ENCODE results near the gene ANKRD55.
"Not testable (repeated sequence)": the region's sequence is repeated elsewhere in the genome, so short reads cannot be mapped to it uniquely, and the experiment has no call there.

The ANKRD55 gene

DNA sequence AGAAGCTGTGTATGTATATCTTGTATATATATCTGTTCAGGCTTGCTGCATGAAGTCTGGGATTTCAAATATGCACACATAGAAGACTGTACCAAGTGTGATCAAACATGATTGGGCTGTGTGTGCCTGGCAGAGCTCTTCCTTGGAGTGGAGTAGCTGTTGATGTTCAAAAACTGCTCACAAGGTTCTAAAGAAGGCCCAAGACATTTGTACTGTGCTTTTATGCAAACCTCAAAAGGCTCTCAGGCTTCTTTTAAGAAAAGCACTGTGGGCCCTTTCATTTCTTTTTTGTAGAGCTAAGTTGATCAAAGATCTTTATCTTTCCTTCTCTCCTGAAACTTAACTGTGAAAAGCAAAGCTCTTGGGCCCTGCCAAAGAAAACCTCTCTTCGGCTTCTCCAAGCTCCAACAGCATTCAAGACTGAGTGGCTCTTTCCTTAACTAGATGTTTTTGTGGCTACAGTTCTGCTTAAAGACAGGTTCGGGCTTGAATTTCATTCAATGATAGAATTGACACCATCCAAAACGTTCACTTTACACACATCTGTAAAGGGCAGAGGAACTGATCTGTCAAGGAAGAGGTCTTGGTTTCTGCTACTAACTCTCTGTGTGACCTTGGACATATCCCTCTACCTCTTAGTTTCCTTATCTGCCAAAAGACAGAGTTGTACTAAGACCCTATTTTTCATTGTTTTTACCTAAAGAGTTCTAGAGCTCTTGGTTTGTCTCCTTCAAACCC is 132.5 kb downstream of the ANKRD55 start:
- DNase-seq = no peak

DNA sequence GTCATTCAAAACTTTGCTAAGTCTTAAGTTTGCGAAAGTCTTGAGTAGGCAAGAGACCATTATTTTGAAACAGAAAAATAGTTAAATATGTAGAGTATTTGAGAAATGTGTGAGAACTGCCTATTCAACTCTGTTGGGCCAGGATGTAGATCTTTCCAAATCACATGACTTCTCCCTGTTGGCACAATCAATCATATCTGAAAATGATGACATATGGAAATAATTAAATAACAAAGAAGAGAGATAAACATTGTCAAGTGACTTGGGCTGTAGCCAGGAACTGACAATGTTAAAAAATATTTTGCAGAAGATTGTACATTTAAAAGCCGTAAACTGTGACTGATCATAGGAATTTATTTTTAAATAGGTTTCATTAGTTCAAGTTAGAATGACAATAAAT is 133.8 kb downstream of the ANKRD55 start:
- no peak for DNase-seq

DNA sequence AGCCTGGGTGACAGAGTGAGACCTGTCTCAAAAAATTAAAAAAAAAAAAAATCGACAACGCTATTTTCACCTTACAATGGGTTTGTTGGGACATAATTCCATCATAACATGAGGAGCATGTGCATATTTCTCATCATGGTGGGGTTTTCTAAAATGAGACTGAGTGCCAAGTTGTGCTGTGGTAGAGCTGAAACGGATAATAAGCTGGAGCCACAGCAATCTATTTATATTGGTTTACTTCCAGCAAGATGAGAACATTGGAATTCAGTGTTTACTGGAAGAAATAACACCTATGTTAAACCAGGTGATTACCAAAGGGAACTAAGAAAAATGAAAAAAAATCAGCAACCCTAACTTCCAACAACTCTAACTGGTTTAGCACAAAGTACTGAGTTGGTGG is 136.1 kb downstream of the ANKRD55 start:
- DNase-seq = no peak

GRCh38 chr5:56095579-56096102 is 137.5 kb downstream of the ANKRD55 start:
- no peak for DNase-seq

GRCh38 chr5:56094579-56095361 is 138.4 kb downstream of the ANKRD55 start:
- DNase-seq = peak; percentile 70 to 81

- no peak for DNase-seq
Observed at GRCh38 chr5:56093970-56094369, 139.2 kb downstream of the ANKRD55 start.

GRCh38 chr5:56092115-56092514 is 141.0 kb downstream of the ANKRD55 start:
- peak in 1 of 2 experiments; percentile 30 for DNase-seq

DNA sequence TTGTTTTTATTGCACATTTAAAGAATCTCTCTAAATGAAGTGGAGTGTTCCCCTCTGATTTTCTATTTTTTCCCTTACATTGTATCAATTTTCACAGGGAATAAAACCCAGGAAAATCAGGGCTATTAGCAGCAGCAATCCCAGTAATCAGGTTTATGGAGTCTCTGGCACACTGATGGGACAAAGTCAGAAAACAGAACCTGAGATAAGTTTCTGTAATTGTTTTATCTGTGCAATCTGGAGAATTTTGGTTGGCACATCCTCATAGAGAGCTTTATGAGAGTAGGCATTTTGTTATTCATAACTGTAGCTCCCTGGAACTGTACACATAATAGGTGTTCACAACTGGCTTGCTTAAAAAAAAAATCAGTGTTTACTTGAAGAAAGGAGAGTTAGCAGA is 141.5 kb downstream of the ANKRD55 start:
- no peak for DNase-seq

GRCh38 chr5:56090793-56091460 is 142.2 kb downstream of the ANKRD55 start:
- DNase-seq = no peak

DNA sequence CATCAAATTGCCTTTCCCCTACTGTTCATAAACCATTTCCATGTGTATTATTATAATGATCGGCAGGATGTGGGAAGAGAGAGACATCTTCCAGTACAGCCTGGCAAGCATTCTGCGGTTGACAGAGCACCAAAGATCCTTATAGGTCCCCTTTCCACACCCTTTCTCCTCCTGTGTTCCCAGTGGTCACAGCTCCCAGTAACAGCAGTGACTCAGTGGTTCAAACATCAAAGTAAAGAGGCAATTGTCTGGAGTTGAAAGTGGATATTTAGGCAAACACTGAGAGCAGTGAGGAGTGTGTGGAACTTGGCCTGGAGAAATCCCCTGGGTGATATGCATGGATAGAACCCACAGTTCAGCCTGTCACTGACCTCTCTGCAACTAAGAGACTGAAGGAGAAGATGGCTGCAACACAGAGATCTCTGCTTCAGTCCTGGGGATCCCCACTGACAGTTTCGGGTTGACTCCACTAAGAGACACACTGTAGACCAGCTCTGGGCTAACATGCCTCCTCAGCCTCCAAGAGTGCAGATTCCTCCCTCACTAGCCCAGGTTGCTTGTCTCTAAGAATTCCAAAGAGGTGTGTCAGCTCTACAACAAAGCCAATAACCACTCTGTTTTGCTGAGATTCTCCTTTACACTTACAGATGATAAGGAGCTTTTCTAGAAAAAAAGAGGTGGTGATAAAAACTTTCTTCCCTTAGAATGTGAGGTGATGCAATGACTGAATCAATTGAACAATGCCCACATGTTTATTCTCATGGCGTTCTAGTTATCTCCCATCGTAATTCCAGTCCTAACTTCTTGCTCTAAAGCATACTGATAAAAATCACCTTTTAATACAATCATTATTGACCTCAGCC is 143.9 kb downstream of the ANKRD55 start:
- DNase-seq = no peak

GRCh38 chr5:56088431-56088949 is 144.6 kb downstream of the ANKRD55 start:
- DNase-seq = no peak

GRCh38 chr5:56085193-56085592 is 147.9 kb downstream of the ANKRD55 start:
- DNase-seq = no peak

GRCh38 chr5:56083286-56083854 is 149.8 kb downstream of the ANKRD55 start:
- no peak for DNase-seq

GRCh38 chr5:56081053-56081642 is 152.0 kb downstream of the ANKRD55 start:
- DNase-seq = not testable (repeated sequence)

DNA sequence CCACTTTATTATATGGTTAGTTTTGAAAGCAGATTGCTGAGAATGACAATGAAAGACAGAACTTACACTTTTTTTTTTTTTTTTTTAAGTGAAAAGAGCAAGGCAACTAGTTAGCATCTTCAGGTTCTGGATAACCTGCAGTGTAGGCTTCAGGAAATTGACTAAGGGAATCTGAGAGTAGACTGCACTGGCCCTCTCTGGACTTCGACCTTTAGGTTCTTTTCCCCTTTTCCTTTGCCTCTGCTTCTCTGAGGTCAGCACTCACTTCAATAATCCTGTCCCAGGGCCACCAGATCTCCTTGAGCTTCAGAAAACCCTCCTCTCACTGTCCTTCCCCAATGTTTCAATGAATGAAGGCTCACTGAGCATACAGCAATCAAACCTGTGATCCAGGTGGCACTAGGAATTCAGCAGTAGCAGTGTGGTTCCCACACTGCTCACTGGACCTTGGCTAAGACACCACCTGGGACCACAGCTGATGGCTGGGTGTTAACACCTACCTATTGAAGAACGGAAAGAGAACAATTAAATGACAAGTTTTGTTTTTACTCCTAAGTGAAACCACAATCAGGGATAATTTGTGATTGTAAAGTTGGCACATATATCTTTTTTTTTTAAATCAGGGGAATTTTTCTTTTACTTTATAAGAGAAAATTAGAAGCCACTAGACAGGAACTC is 152.6 kb downstream of the ANKRD55 start:
- no peak for DNase-seq

GRCh38 chr5:56079157-56079500 is 154.0 kb downstream of the ANKRD55 start:
- not testable (repeated sequence) for DNase-seq

- no peak for DNase-seq
Observed at GRCh38 chr5:56078278-56079156, 154.6 kb downstream of the ANKRD55 start.

DNA sequence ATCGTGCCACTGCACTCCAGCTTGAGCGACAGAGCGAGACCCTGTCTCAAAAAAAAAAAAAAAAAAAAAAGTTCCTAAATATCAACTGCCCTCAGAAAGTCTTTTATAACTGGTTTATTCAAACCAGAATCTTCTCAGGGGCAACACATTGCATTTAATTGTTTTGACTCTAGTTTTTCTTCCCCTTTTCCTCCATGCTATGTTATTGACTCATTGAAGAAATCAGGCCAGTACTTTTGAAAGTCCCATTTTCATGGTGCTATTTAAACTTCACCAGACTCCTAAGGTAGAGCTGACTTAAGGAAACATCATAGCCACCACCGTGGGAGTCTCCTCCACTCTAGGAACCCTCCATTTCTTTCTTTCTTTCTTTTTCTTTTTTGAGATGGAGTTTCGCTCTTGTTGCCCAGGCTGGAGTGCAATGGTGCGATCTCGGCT is 155.3 kb downstream of the ANKRD55 start:
- DNase-seq = no peak

- no peak for DNase-seq
Observed at GRCh38 chr5:56076486-56076885, 156.6 kb downstream of the ANKRD55 start.

- DNase-seq = no peak
Observed at GRCh38 chr5:56075361-56075760, 157.8 kb downstream of the ANKRD55 start.

Measured in stimulated activated CD4-positive, alpha-beta T cell treated with anti-CD3 and anti-CD28 coated beads, Interleukin-4, amount 100 ng/mL, for 4 hours (primary cell).